Islet precursor cell (in vitro differentiated cells): ENCODE results near the gene KLHDC10.
"Not testable (repeated sequence)": the region's sequence is repeated elsewhere in the genome, so short reads cannot be mapped to it uniquely, and the experiment has no call there.

Experiments
- DNase-seq: peaks from one replicate; pipeline ENCODE4 v3.0.0-alpha.2; 2018

KLHDC10 gene

DNA sequence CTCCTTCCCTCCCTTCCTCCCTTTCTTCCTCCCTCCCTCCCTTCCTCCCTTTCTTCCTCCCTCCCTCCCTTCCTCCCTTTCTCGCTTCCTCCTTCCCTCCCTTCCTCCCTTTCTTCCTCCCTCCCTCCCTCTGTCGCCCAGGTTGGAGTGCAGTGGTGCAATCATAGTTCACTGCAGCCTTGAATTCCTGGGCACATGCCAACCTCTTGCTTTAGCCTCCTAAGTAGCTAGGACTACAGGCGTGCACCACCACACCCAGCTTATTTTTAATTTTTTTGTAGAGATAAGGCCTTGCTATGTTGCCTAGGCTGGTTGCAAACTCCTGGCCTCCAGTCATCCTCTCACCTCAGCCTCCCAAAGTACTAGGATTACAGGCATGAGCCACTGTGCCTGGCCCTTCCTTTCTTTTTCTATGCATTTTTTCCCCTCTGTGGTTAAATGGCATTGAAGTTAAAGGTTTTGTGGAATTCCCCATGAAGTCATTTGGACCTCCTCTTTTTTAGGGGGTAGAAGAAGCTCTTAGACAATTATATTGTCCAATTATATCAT, 9.6 kb downstream of the KLHDC10 start:
- no peak for DNase-seq

DNA sequence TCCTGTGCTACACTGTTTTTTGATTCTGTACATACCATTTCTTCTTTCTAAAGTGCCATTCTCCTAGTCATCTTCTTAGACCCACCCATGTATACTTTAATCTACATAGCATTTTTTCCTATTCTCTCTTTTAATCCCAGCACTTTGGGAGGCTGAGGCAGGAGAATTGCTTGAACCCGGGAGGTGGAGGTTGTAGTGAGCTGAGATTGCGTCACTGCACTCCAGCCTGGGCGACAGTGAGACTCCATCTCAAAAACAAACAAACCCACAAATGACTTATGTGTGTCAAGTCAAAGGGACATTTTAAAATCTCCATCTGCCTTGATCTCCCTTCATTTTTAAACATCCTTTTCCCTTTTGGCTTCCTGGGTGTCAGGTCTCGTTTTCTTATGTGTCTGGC, 13.2 kb downstream of the KLHDC10 start:
- not testable (repeated sequence) for DNase-seq

DNA sequence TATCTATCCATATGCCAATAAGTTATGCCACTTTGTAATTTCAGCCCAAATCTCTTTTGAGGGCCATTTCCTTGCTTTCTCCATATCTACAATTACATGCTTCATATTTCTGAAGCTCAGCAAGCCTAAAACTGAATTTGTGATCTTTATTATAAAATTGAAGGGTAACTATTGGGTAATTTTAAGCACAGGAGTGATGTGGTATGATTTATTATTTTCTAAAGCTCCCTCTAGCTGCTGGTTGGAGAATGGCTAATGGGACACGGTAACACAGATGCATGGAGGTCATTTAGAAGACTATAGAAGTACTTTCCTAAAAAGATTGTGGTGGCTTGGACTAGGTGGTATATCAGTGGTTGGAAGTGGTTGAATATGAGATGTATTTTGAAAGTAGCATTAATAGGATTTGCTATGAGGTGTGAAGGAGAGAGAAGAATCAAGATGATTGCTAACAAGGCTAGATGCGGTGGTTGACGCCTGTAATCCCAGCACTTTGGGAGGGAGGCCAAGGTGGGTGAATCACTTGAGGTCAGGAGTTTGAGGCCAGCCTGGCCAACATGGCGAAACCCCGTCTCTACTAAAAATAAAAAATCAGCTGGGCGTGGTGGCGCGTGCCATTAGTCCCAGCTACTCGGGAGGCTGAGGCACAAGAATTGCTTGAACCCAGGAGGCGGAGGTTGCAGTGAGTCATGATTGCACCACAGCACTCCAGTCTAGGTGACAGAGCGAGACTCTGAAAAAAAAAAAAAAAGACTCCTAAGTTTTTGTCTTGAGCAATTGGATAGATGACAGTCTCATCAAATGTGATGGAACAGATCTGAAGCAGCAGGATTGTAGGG, 13.9 kb downstream of the KLHDC10 start:
- no peak for DNase-seq

DNA sequence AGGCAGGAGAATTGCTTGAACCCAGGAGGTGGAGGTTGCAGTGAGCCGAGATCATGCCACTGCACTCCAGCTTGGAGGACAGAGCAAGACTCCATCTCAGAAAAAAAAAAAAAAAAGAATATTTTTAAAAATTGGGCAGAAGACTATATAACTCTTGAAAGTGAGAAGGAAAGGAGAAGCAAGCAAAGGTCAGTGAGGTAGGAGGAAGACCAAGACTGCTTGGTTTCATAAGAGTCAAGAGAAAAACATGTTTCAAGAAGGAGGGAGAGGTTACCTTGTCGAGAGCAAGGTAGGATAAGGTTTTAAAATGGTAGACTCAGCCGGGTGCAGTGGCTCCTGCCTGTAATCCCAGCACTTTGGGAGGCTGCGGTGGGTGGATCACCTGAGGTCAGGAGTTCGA, 14.9 kb downstream of the KLHDC10 start:
- not testable (repeated sequence) for DNase-seq

DNA sequence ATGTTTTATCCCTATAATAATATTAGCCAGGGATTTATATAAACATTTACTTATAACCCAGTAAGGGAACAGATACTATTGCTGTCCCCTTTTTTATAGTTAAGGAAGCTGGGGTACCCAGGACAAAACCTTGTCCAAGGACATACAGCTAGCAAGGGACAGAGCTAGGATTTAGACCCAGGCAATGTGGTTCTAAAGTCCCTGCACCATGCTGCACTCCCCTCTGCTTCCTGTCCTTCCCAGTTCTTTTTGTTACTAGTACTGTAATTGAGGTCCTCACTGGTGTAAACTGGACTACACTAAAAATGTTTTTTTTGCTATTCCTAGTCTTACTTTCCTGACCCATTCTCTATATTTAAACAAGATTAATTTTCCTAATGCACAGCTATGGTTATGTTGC, 16.6 kb downstream of the KLHDC10 start:
- DNase-seq, result no peak

DNA sequence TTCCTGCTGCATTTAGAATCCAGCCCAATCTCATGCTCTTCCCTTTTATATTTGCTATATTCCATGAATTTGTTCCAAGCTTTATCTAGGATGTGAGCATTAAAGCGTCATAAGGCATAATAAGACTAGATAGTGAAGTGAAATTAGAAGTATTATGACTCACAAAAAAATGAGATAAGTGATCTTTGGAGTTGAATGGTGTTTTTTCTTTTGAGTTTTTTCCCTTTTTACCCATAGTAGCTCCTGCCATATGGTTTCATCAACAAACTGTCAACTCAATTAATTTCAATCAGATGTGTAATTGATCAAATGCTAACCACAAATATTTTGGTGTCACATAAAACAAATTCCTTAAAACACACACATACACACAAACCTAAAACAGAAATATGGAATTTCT, 17.0 kb downstream of the KLHDC10 start:
- no peak for DNase-seq

DNA sequence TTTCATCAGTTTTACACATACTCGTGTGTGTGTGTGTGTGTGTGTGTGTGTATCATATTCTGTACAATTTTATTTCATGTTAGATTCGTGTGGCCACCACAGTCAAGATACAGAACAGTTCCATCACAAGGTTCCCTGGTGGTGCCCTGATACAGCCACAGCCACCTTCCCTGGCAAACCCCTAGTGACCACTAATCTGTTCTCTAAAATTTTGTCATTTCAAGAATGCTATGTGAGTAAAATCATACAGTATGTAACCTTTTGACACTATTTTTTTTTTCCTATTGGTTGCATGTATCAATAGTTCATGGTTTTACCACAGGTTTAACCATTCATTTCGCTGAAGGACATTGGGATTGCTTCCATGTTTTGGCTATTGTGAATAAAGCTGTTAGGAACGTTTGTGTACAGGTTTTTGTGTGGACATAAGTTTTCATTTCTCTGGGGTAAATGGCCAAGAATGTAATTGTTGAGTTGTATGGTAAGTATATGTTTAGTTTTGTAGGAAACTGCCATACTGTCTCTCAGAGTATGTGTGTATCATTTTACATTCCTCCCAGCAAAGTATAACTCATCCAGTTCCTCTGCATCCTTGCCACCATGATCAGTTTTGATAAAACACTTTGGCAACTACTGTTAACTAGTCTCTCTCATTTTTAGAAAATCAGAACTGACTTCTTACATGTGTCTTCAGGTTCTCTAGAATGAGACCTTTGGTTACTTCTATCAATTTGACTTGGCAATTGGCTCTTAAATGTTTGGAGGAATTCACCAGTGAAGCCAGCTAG, 20.6 kb downstream of the KLHDC10 start:
- no peak for DNase-seq

DNA sequence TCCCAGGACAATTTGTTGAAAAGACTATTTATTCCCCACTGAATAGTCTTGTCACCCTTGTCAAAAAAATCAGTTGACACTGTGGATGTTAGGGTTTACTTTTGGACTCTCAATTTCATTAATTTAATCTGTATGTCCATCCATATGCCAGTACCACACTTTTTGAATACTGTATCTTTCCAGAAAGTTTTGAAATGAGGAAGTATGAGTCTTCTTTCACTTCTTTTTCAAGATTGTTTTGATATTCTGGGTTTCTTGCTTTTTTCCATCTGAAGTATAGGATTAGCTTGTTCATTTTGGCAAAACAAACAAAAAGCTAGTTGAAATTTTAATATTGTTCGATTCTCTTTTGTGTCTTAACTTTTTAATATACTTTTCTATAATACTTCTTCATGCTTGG, 21.7 kb downstream of the KLHDC10 start:
- DNase-seq, result no peak

DNA sequence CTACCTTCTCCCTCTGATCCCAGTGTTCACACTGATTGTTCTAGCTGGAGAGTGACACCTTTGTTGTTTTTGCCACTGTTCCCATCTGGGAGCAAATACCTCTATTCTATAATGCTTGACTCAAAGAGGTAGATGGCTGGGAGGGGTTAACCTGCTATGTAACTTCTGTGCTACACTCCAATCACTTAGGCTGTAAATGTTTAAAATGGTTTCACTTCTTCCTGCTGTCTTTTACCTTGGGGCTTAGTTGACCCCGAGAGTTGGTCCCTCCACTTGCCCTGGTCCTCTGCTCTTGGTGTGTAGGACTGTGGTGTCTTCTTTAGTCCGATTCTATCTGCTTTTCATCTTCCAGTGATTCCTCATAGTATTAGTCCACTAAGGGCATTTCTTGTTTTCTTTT, 22.3 kb downstream of the KLHDC10 start:
- DNase-seq, result no peak

DNA sequence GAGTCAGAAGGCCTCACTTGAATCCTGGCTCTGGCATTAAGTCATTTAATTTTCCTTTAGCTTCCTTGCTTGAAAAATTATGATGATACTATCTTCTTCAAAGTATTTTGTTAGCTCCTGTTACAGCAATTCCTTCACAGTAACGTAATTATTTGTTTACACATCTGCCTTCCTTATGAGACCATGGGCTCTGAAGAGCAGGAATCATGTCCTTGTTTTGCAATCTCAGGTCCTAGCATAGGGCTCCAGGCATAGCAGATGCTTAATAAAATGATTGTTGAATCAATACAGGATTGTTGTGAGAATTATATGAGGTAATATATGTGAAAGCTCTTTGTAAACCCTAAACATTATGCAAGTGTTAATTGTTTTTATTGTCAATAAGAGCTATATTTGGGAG, 25.5 kb downstream of the KLHDC10 start:
- no peak for DNase-seq

DNA sequence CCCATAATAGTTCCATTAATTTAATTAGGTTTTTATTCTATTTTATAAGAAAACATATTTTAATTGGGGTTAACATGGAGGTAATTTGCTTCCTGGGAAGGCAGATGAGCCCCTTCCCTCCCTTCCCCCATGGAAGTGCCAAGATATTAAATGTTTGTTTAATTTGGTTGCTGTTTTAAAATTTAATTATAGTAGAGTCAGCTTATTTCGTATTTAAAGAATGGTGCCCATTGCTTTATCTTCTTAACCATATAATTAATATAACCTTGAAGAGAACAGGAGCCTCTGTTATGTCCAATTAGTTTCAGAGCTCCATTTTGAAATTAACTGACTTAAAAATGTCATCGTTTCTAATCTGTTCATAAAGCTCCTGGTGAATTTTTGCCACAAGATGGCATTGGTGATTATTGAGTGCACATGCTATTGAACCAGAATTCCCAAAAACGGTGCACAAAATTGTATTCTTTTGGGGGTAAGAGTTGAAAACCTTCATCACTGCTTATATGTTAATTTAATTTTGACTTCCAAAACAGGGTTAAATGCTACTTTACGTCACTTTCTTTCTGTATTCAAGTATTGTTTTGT, 26.0 kb downstream of the KLHDC10 start:
- no peak for DNase-seq

DNA sequence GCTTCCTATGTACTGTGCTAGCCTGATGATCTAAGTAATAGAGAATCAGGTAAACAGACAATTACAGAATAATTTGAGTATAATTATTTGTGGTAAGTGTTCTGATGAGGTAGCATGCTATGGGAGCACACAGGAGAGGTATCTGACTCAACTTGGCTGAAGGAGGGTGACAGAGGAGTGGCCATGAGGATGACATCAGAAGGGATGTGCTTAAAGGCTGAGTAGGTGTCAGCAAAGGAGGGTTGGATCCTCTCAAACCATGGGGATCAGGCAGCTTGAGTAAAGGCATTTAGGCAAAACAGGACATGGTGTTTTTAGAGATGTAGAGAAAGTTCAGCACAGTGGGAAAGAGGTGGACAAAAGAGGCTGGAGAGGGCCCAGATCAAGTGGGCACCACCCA, 29.0 kb downstream of the KLHDC10 start:
- no peak for DNase-seq

DNA sequence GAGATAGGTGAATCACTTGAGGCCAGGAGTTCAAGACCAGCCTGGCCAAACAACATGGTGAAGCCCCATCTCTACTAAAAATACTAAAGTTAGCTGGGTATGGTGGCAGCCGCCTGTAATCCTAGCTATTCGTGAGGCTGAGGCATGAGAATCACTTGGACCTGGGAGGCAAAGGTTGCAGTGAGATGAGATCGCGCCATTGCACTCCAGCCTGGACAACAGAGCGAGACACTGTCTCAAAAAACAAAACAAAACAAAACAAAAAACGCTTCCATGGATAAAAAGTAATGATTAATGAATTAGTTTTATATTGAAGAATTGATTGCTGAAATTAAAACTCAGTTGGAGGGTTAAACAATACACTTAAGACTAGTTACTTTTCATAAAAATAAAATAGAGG, 32.3 kb downstream of the KLHDC10 start:
- DNase-seq, result no peak

DNA sequence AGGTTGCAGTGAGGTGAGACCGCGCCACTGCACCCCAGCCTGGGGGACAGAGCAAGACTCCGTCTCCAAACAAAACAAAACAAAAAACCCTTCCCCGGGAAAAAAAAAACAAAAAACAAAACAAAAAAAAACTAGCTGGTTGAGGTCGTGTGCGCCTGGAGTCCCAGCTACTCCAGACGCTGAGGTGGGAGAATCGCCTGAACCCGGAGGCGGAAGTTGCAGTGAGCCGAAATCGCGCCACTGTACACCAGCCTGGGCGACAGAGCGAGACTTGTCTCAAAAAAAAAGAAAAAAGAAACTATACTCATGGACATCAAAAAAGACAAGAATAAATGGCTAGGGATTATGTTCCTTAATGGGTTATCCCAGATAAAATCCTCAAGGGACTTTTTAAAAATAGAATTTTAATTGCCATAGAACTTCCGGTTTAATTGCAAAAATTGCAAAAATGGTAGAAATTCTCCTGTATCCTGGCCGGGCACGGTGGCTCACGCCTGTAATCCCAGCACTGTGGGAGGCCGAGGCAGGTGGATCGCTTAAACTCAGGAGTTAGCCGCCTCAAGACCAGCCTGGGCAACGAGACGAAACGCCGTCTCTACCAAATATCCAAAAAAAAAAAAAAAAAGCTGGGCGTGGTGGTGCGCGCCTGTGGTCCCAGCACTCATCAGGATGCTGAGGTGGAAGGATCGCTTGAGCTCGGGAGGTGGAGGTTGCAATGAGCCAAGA, 37.8 kb downstream of the KLHDC10 start:
- DNase-seq, result no peak

DNA sequence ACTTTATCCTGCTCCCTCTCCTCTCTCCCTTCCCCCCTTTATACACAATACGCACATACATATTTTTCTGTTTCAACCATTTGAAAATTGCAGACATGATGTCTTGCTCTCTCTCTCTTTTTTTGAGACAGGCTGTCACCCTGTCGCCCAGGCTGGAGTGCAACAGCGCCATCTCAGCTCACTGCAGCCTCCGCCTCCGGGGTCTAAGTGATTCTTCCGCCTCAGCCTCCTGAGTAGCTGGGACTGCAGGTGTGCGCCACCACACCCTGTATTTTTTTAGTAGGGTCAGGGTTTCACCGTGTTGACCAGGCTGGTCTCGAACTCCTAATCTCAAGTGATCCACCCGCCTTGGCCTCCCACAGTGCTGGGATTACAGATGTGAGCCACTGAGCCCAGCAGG, 38.5 kb downstream of the KLHDC10 start:
- no peak for DNase-seq

DNA sequence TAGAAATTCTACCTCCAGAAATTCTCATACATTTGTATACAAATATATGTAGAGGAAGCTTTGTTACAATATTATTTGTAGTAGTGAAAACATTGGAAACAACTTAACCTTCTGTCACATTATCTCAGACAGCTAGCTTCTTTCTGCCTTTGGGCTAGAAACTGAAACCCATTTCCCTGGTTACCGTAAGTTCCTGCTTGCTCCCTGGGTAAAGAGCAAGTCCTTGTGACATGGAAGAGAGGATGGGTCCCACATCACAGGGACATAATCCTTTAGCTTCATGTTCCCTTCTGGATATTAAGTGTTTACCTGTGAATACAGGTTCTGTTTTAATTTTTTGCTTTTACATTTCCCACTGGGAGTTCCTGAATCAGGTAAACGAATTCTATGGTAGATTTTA, 41.8 kb downstream of the KLHDC10 start:
- no peak for DNase-seq

DNA sequence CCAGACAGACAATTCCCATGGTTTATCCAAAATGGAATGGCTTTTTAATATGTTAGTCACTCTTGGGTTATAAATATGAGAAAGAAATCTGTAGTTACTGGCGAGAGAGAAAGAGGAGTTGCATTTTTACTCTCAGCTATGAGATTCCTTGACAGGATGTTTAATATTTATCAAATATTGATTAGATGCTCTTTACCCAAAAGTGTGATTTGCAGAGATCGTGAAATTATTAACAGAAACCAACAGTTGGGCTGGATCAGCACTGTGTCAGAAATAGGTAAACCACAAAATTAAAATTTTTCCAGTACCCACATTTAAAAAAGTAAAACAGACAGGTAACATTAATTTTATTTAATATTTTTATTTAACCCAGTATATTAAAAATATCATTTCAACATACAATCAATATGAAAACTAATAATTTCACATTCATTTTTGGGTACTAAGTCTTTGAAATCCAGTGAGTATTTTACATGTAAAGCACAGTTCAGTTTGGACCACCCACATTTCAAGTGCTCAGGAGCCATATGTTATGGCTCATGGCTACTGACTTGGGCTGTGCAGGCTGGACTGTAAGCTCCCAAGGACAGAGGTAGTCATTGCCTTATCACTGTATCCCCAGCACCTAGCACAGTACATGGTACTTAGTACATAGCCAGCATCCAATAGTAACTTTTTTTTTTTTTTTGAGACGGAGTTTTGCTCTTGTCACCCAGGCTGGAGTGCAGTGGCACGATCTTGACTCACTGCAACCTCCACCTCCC, 42.5 kb downstream of the KLHDC10 start:
- DNase-seq, result no peak

DNA sequence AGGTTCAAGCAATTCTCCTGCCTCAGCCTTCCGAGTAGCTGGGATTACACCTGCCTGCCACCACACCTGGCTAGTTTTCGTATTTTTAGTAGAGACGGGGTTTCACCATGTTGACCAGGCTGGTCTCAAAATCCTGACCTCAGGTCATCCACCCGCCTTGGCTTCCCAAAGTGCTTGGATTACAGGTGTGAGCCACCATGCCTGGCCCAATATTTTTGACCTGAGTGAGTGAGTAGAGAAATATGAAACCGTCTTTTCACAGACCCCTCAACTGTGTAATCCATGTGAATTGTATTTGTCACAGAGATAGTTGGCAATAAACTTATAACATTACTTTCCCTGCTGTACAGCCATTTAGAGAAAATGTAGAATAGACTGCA, 43.1 kb downstream of the KLHDC10 start:
- not testable (repeated sequence) for DNase-seq

DNA sequence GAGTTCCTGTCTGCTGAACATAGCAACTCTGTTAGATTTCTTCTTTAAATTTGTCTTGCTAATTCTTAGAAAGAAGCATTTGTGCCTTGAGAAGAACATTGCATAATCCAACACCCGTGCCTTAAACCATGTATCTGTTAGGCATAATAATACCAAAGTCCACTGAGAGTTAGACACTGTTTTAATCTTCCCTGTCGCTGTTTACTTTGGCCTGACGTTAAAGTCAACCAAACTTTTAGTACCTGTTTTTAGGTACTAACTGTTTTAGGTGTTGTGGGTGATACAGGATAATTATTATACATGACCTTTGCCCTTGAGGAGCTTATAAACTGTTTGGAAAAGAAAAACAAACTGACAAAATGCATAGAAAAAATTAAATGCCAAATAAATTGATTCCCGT, 43.6 kb downstream of the KLHDC10 start:
- DNase-seq, result no peak

DNA sequence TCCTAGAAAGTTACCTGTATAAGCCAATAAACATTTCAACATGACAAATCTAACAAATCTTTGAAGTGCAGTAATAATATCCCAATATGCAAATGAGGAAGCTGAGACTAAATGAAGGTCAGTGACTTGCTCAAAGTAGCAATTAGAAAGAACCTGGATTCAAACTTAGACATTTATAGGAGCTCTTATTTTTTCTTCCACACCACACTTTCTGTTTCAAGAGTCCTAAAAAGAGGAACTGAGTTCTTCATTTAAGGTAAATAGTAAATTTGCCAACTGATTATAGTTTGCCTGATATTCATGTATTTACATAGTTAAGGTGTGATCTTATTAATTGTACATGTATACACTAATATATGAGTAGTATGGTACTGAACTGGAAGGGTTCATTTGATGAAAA, 44.0 kb downstream of the KLHDC10 start:
- DNase-seq, result no peak

DNA sequence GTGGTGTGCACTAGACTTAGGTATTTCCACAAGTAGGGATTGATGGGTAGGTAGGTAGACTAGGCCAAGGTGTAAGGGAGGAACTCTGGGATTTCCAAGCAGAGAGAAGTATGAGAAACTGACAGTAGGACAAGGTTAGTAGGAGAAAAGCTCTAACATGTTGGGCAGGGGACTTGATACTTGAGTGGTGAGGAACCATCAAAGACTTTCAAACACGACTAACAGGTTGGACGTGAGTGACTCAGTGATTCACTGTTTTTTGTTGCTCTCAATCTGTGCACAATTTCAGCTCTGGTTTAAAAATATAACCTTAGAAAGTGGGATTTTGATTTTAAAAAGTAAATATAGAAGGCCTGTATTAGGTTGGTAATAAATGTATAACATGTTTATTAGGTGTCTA, 44.4 kb downstream of the KLHDC10 start:
- no peak for DNase-seq

DNA sequence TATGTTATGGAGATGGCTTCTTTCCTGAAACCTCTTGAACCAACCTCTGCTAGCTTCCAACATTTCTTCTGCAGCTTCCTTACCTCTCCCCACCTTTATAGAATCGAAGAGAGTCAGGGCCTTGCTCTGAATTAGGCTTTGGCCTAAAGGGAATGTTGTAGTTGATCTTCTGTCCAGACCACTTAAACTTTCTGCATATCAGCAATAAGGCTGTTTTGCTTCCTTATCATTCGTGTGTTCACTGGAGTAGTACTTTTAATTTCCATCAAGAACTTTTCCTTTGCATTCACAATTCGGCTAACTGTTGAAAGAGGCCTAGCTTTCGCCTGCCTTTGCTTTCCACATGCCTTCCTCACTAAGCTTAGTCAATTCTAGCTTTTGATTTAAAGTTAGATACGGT, 48.0 kb downstream of the KLHDC10 start:
- no peak for DNase-seq
